Measurements from ENCODE around the gene NOX5. TPM values are rescaled to one million over a fixed set of nuclear protein-coding genes. Genes with fewer than 3 reads are reported as not detected.
A peak's percentile ranks its signal among the peaks of the same experiment; 100 is the strongest.

NOX5 gene
- total and polyA plus RNA-seq, 2 of the 13 experiments (the other 11 are each of a cell fraction or from before 2014, with no cell fraction given): not detected

DNA sequence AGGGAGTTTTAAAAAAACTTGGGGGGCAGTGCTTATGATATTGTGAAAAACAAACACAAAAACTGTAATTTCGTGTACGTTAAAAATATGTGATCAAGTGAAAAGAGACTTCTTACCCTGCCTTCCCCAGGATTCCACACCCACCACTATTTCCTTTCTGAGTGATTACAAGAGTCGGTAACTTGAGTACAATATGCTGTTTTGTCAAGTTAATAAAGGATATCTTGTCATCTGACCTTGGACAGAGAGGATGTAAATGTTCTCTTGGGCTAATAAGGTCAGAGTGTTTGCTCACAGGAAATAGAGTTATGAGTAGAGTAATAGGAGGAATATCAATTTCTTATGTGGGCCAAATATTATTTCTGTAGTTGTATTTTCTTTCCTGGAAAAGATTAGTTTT is 68.1 kb downstream of the NOX5 start (continued):
- TF ChIP-seq ZNF264 (CRISPR knock-in tag; IDR thresholded peaks at IDR 0.05): no peak

DNA sequence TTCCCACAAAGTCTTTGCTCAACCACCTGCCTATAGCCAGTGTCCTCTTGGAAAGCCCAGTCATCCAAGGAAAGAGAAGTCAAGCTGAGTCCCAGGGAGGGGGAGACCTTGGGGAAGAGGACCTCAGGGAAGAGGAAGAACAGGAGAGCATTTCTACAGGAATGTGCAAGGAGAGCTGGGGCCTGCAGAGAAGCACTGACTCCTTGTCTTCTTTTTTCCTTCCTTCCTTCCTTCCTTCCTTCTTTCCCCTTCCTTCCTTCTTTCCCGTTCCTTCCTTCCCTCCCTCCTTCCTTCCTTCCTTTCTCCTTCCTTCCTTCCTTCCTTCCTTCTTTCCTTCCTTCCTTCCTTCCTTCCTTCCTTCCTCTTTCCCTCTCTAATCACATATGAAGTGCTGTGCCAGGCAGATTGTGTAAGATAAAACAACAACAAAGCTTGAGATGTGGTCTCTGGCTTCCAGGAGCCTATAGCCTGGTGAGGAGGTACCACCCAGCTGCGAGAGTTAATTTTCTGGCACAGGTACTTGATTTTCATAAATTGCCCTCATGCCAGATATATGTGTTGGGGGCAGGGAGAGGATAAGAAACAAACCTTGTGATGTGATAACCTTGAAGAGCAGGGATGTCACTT is 70.0 kb downstream of the NOX5 start:
- no peak for TF ChIP-seq NPAS2 (CRISPR knock-in tag; IDR thresholded peaks at IDR 0.05; ENCODE audit: borderline replicate concordance)
- no peak for TF ChIP-seq GABPB1 (CRISPR knock-in tag; IDR thresholded peaks at IDR 0.05)
- no peak for TF ChIP-seq SRSF1 (optimal IDR thresholded peaks at IDR 0.05; ENCODE audit: low read depth, low read length)
- no TSS peak for BruUV-seq (replicated peaks)
- H3K4me3 ChIP-seq (replicated peaks in 1 of 3; ENCODE audit: insufficient read depth in 1 of 3, low read depth in 2 of 3, low read length in 3 of 3): no peak overlapping the region
- FAIRE-seq: no peak
- H3K9ac ChIP-seq (ENCODE audit: insufficient read depth, low read depth, low read length): no peak overlapping the region
- intact Hi-C loops (cut with micrococcal nuclease; ENCODE audit: unreplicated experiment): no loop called here
- ChIA-PET CTCF (ENCODE audit: low intra/inter-chr PET ratio, low total read pairs) (no interaction called here), POLR2A (no interaction called here)
- H3K27ac ChIP-seq (ENCODE audit: extremely low read length, insufficient read depth, low read length): no peak overlapping the region
- H3K4me2 ChIP-seq (ENCODE audit: low read depth, low read length): no peak overlapping the region
- no peaks in the 10 kb centered on the region for H3K79me2 ChIP-seq (ENCODE audit: insufficient read depth, low read length)
- no peaks in the 10 kb centered on the region for H3K9me3 ChIP-seq (ENCODE audit: low read length)
- in situ Hi-C loops (cut with HindIII; ENCODE audit: extremely low pct_ligation_motif_present, low pct_unique_long_range_greater_than_20kb): no loop called here
- 26% methylated on average over 2 of the region's 2 CpGs for WGBS (ENCODE audit: low lambda C conversion rate)
- no peaks in the 10 kb centered on the region for H4K20me1 ChIP-seq (ENCODE audit: insufficient read depth, low read length)
- H3K36me3 ChIP-seq (replicated peaks in 1 of 2; ENCODE audit: control insufficient read depth in 1 of 2, insufficient read depth in 2 of 2, low read length in 2 of 2): no peaks in the 10 kb centered on the region
- peaks cover 36% of the 10 kb centered on the region for H3K4me1 ChIP-seq (ENCODE audit: insufficient read depth, low read length)
- DNase-seq (ENCODE audit: low spot score): no peak
- ATAC-seq: no peak
- no peak overlapping the region for H2AFZ ChIP-seq (ENCODE audit: low read length)
- H3K27me3 ChIP-seq (ENCODE audit: control insufficient read depth in 1 of 2, insufficient read depth in 2 of 2, low read length in 2 of 2): peaks cover 0 to 60% of the 10 kb centered on the region in 2 experiments; a peak in 4 of 5 replicates

DNA sequence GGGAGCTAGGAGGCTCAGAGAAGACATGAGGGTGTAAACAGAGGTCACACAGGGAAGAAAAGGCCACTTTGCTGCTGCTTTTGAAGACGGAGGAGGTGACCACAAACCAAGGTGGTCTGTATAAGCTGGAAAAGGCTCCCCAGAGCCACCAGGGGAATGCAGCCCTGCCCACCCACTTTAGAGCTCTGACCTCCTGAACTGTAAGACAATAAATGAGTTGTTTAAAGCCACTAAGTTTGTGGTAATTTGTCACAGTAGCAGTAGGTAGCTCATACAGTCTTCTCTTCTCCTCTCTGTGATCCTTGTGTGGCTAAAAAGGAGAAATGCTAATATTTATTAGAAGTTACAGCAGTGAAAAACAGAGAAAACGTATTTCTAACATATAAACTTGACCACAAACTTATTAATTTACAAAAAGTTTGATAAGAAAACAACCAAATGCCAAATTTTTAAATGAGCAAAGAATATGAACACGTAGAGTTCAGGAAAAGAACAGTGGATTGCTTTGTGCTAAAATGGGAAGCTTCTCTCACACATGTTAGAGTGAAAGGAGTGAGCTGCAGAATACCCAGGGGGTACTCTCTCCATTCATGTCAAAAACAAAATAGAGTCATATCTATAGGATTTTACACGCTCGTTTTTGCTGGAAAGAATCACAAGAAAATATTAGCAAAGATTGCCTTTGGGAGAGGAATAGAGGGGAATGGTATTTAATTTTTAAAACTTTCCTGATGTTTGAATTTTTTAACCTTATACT is 71.0 kb downstream of the NOX5 start:
- Histone ChIP-seq H3K4me2 (ENCODE audit: low read depth, low read length) (no peak overlapping the region), H3K79me2 (ENCODE audit: insufficient read depth, low read length) (no peaks in the 10 kb centered on the region), H3K9me3 (ENCODE audit: low read length) (no peaks in the 10 kb centered on the region), H3K4me3 (replicated peaks in 1 of 3; ENCODE audit: insufficient read depth in 1 of 3, low read depth in 2 of 3, low read length in 3 of 3) (no peak overlapping the region), H3K4me1 (ENCODE audit: insufficient read depth, low read length) (peaks cover 36% of the 10 kb centered on the region), H3K36me3 (replicated peaks in 1 of 2; ENCODE audit: control insufficient read depth in 1 of 2, insufficient read depth in 2 of 2, low read length in 2 of 2) (no peaks in the 10 kb centered on the region), H3K9ac (ENCODE audit: insufficient read depth, low read depth, low read length) (no peak overlapping the region), H3K27ac (ENCODE audit: extremely low read length, insufficient read depth, low read length) (no peak overlapping the region), H2AFZ (ENCODE audit: low read length) (no peak overlapping the region), H4K20me1 (ENCODE audit: insufficient read depth, low read length) (no peaks in the 10 kb centered on the region), H3K27me3 (ENCODE audit: control insufficient read depth in 1 of 2, insufficient read depth in 2 of 2, low read length in 2 of 2) (peaks cover 2 to 51% of the 10 kb centered on the region in 2 experiments; a peak in 4 of 5 replicates)
- 12% methylated on average over 5 of the region's 5 CpGs for WGBS (ENCODE audit: low lambda C conversion rate)
- ChIA-PET CTCF (ENCODE audit: low intra/inter-chr PET ratio, low total read pairs) (no interaction called here), POLR2A (no interaction called here)
- TF ChIP-seq, protein P1, sequence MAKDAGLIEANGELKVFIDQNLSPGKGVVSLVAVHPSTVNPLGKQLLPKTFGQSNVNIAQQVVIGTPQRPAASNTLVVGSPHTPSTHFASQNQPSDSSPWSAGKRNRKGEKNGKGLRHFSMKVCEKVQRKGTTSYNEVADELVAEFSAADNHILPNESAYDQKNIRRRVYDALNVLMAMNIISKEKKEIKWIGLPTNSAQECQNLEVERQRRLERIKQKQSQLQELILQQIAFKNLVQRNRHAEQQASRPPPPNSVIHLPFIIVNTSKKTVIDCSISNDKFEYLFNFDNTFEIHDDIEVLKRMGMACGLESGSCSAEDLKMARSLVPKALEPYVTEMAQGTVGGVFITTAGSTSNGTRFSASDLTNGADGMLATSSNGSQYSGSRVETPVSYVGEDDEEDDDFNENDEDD (CRISPR knock-in tag; IDR thresholded peaks at IDR 0.05; ENCODE audit: borderline replicate concordance): no peak
- TF ChIP-seq ZNF260 (CRISPR knock-in tag; IDR thresholded peaks at IDR 0.05; ENCODE audit: borderline replicate concordance, low read depth) (no peak), ZNF12 (CRISPR knock-in tag; IDR thresholded peaks at IDR 0.05) (peak; percentile 73), FOXC1 (CRISPR knock-in tag; IDR thresholded peaks at IDR 0.05; ENCODE audit: borderline replicate concordance) (no peak)
- TF ChIP-seq, protein P2, sequence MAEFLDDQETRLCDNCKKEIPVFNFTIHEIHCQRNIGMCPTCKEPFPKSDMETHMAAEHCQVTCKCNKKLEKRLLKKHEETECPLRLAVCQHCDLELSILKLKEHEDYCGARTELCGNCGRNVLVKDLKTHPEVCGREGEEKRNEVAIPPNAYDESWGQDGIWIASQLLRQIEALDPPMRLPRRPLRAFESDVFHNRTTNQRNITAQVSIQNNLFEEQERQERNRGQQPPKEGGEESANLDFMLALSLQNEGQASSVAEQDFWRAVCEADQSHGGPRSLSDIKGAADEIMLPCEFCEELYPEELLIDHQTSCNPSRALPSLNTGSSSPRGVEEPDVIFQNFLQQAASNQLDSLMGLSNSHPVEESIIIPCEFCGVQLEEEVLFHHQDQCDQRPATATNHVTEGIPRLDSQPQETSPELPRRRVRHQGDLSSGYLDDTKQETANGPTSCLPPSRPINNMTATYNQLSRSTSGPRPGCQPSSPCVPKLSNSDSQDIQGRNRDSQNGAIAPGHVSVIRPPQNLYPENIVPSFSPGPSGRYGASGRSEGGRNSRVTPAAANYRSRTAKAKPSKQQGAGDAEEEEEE (CRISPR knock-in tag; IDR thresholded peaks at IDR 0.05; ENCODE audit: borderline replicate concordance): no peak
- no TSS peak for BruUV-seq (replicated peaks)
- no peak for DNase-seq (ENCODE audit: low spot score)
- intact Hi-C loops (cut with micrococcal nuclease; ENCODE audit: unreplicated experiment): no loop called here
- no peak for ATAC-seq
- in situ Hi-C loops (cut with HindIII; ENCODE audit: extremely low pct_ligation_motif_present, low pct_unique_long_range_greater_than_20kb): no loop called here
- no peak for FAIRE-seq
